GM19372 (cell line): ENCODE measurements around the gene CBLC.

Source experiments
- ATAC-seq: cut with Tn5 transposase; IDR thresholded peaks from one replicate; pipeline ENCODE4 v1.9.1; 2021; ENCODE audit warnings: mild to moderate bottlenecking, low read depth, moderate library complexity; ENCODE audit not compliant: unreplicated experiment

CBLC gene

GRCh38 chr19:44777715-44778347 lies at the start of gene CBLC:
CBLC (plus strand) TSS chr19:44777890; CDS start chr19:44777932, 42 bp downstream.
- ATAC-seq = no peak

- no peak for ATAC-seq
These were observed 49.5 kb upstream of the CBLC start for GRCh38 chr19:44728178-44728577.

GRCh38 chr19:44729516-44730033 lies 48.1 kb upstream of the CBLC start:
- no peak for ATAC-seq

- ATAC-seq = no peak
These were observed 46.6 kb upstream of the CBLC start for GRCh38 chr19:44731081-44731480.

- no peak for ATAC-seq
These were observed 46.1 kb upstream of the CBLC start for GRCh38 chr19:44731622-44732021.

- no peak for ATAC-seq
These were observed 45.3 kb upstream of the CBLC start for GRCh38 chr19:44732235-44733014.

- ATAC-seq = no peak
These were observed 43.3 kb upstream of the CBLC start for GRCh38 chr19:44734357-44734756.

GRCh38 chr19:44735011-44735410 lies 42.7 kb upstream of the CBLC start:
- ATAC-seq = no peak

GRCh38 chr19:44737238-44738071 lies 40.2 kb upstream of the CBLC start:
- no peak for ATAC-seq

- no peak for ATAC-seq
These were observed 39.6 kb upstream of the CBLC start for GRCh38 chr19:44738136-44738535.

- ATAC-seq = no peak
These were observed 38.8 kb upstream of the CBLC start for GRCh38 chr19:44738603-44739558.

GRCh38 chr19:44740351-44740824 lies 37.3 kb upstream of the CBLC start:
- ATAC-seq = no peak

- ATAC-seq = no peak
These were observed 36.4 kb upstream of the CBLC start for GRCh38 chr19:44741258-44741731.

GRCh38 chr19:44741841-44742329 lies 35.8 kb upstream of the CBLC start:
- ATAC-seq = no peak

GRCh38 chr19:44742330-44743061 lies 35.2 kb upstream of the CBLC start:
- ATAC-seq = no peak

- no peak for ATAC-seq
These were observed 32.8 kb upstream of the CBLC start for GRCh38 chr19:44744871-44745332.

GRCh38 chr19:44745341-44745831 lies 32.3 kb upstream of the CBLC start:
- no peak for ATAC-seq

- ATAC-seq = no peak
These were observed 31.6 kb upstream of the CBLC start for GRCh38 chr19:44745887-44746600.
